ENCODE data around the gene RTRAF.

RTRAF gene

DNA sequence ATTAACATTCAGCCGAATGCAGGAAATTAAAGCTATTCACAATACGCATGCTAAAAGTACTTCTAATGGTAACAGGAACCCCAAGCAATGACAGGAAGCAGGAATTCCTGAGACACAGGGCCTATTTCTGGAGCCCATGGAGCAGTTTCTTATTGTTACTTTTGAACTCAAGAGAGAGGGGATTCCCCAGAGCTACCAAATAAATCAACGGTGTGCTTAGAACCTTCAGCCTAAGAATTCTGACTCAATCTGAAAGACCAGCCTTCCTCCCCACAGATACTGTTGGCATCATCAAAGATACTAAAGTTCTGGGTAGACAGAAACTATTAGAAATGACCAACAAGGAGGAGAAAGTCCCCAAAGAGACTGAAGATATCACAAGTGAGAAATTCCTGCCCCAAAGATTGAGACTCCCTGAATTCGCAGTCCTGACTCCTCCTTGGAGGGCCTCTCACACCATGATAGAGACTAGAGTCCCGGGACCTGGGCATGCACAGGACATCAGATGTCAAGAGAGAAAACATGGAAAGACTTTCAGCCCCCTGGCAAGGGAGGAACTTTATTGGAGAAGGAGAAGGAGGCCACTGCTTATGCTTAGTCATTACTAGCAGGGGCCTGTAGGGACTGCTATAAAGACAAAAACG, 32.7 kb downstream of the RTRAF start:
- DNase-seq (ENCODE audit: low read depth in 2 of 2), result peak in 1 of 2 donors; percentile 39
- H3K4me3 ChIP-seq (replicated peaks in 1 of 2; ENCODE audit: low read depth in 2 of 2, low read length in 2 of 2), result no peak overlapping the region
- TF ChIP-seq, protein P1, sequence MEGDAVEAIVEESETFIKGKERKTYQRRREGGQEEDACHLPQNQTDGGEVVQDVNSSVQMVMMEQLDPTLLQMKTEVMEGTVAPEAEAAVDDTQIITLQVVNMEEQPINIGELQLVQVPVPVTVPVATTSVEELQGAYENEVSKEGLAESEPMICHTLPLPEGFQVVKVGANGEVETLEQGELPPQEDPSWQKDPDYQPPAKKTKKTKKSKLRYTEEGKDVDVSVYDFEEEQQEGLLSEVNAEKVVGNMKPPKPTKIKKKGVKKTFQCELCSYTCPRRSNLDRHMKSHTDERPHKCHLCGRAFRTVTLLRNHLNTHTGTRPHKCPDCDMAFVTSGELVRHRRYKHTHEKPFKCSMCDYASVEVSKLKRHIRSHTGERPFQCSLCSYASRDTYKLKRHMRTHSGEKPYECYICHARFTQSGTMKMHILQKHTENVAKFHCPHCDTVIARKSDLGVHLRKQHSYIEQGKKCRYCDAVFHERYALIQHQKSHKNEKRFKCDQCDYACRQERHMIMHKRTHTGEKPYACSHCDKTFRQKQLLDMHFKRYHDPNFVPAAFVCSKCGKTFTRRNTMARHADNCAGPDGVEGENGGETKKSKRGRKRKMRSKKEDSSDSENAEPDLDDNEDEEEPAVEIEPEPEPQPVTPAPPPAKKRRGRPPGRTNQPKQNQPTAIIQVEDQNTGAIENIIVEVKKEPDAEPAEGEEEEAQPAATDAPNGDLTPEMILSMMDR (IDR thresholded peaks at IDR 0.05; ENCODE audit: low read depth, low read length), result no peak

DNA sequence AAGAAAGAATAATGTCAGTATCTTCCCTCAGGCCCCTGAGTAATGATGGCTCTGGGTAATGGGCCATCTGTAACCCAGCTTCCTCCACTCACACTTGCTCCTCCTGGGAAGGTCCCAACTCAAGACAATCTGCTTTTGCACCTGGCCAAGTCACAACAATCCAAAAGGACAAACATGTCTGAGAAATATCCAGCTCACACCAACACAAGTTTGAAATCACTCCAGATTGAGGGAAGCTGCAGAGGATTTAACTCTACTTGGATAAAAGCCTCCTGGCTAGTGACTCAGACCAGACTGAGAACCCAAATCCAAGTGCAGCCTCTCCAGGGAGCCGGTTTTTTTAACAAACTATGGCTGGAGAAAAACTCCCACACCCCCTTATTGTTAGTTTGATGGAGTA, 34.2 kb downstream of the RTRAF start:
- H3K4me3 ChIP-seq (replicated peaks in 1 of 2; ENCODE audit: low read depth in 2 of 2, low read length in 2 of 2), result no peak overlapping the region
- peak; percentile 90 to 91 for DNase-seq (ENCODE audit: low read depth in 2 of 2)
- TF ChIP-seq, protein P1 (IDR thresholded peaks at IDR 0.05; ENCODE audit: low read depth, low read length), result no peak

DNA sequence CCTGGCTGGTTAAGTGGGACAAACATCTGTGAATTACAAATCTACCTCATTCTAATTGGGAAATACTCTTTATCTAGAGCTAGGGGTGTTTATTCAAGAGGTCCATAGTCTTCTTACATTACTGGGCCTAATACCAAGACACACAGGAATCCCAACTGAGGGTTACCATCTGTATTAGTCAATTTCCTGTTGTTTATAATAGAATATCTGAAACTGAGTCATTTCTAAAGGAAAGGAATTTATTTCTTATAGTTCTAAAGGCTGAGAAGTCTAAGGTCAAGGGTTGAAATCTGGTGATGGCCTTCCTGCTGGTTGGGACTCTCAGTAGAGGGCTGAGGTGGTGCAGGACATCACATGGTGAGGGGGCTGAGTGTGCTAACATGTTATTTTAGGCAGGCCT, 36.0 kb downstream of the RTRAF start:
- TF ChIP-seq, protein P1 (IDR thresholded peaks at IDR 0.05; ENCODE audit: low read depth, low read length), result no peak
- peak; percentile 94 to 97 for DNase-seq (ENCODE audit: low read depth in 2 of 2)
- no peak overlapping the region for H3K4me3 ChIP-seq (replicated peaks in 1 of 2; ENCODE audit: low read depth in 2 of 2, low read length in 2 of 2)

DNA sequence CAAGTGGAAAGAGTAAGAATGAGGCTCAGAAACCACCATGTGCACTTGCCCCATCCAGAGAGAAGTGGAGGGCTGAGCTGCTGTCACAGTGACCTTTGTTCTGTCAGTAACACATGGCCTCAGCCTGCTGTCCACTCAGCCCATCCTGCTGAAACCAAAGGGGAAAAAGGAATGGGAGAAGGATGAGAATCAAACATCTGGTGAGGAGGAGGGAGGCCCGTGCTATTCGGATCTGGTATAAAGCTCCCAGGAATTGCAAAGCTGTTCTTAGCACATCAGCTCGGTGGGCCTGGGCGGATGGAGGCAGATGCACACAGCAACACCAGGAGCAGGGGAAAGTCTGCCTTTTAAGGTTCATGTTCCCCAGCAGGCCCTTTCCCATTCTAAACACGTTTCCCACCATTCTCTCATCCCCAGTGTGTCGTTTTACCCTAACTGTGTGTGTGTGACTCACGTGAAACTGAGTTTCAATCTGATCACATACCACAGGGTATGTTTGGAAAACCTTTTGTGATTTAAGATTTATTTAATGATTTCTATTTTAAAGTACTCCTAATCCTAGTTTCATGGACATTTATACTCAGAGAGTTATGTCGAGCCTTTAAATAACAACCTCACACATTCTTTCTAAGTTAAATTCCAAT, 36.8 kb downstream of the RTRAF start:
- no peak for DNase-seq (ENCODE audit: low read depth in 2 of 2)
- H3K4me3 ChIP-seq (replicated peaks in 1 of 2; ENCODE audit: low read depth in 2 of 2, low read length in 2 of 2), result no peak overlapping the region
- TF ChIP-seq, protein P1 (IDR thresholded peaks at IDR 0.05; ENCODE audit: low read depth, low read length), result no peak

DNA sequence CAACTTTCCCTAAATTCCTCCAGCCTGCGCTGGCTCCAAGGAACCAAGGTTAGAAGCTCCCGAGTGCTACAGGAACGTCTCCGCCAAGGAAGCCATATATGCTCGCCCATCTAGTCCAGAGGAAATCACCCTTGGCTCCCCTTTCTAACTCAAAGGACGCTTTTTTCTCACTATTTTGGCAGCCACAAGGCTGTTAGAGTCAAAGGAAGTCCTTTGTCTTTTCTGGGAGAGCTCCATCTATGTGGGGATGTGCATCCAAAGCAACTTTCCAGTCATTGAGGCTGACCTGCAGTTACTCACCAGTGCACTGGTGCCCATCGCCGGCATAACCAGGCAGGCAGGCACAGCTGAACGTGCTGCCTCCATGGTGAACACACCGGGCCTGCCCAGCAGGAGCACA, 37.6 kb downstream of the RTRAF start:
- TF ChIP-seq, protein P1 (IDR thresholded peaks at IDR 0.05; ENCODE audit: low read depth, low read length), result no peak
- no peak overlapping the region for H3K4me3 ChIP-seq (replicated peaks in 1 of 2; ENCODE audit: low read depth in 2 of 2, low read length in 2 of 2)
- DNase-seq (ENCODE audit: low read depth in 2 of 2), result peak in 1 of 2 donors; percentile 41

DNA sequence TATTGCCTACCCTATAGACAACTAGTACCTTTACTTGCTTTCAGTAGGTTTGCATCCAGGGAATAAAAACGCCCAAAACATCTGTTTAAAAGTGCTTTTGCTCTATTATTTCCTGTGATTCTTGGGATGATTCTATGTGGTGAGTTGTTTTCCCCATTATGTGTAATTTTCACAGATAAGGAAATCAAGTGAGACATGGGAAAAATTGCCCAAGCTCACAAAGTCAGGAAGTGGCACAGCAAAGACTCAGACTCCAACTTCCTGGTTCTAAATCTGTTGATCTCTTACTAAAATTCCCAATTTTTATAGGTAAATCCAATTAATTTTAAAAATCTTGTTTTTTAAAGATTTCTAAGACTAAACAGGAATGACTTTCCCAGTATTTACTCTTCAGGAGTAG, 40.5 kb downstream of the RTRAF start:
- DNase-seq (ENCODE audit: low read depth in 2 of 2), result peak; percentile 59 to 72
- no peak overlapping the region for H3K4me3 ChIP-seq (replicated peaks in 1 of 2; ENCODE audit: low read depth in 2 of 2, low read length in 2 of 2)
- TF ChIP-seq, protein P1 (IDR thresholded peaks at IDR 0.05; ENCODE audit: low read depth, low read length), result no peak

All from cardiac fibroblast (primary cell).